Adrenal gland (tissue), 12 donors: Measurements from ENCODE around the gene OGFOD1. TPM values are rescaled to one million over a fixed set of nuclear protein-coding genes. Genes with fewer than 3 reads are reported as not detected.

ENCODE experiments used
- DNase-seq, 7 donors: peaks; one replicate each; pipeline ENCODE4 v3.0.0-alpha.2; 2019 to 2020
- H3K27ac ChIP-seq, 5 donors: fragments of 200-600 bp; sonication (generic) in 4 of 5; 1 replicate in 3 of 5; 2 replicates in 2 of 5; pipeline versions ENCODE4 v1.5.1 to v1.8.0; 2016 to 2020; ENCODE audit warnings: mild to moderate bottlenecking in 1 of 5
- H3K27me3 ChIP-seq: fragments of 200-600 bp; 2 replicates; pipeline ENCODE4 v1.8.0; 2021
- H3K36me3 ChIP-seq, 2 donors: fragments of 200-600 bp; replicated peaks in 1 of 2; 1 replicate in 1 of 2; 2 replicates in 1 of 2; pipeline versions ENCODE4 v1.5.1 to v1.8.0; 2018 to 2022
- H3K4me1 ChIP-seq, 2 donors: fragments of 200-600 bp; replicated peaks in 1 of 2; 1 replicate in 1 of 2; 2 replicates in 1 of 2; pipeline versions ENCODE4 v1.5.1 to v1.8.0; 2018 to 2021
- H3K4me3 ChIP-seq, 4 donors: fragments of 200-600 bp; sonication (generic) in 3 of 4; one replicate each; pipeline ENCODE4 v1.5.1; 2016 to 2018
- H3K9me3 ChIP-seq, 3 donors: fragments of 200-600 bp; sonication (generic) in 1 of 3; replicated peaks in 1 of 3; 1 replicate in 2 of 3; 2 replicates in 1 of 3; pipeline versions ENCODE4 v1.5.1 to v1.8.0; 2016 to 2021
- POLR2A ChIP-seq, 2 donors: fragments of 450-650 bp; IDR thresholded peaks; one replicate each; pipeline ENCODE4 v1.6.1; 2017; ENCODE audit warnings: antibody characterized with exemption in 2 of 2, mild to moderate bottlenecking in 2 of 2, moderate library complexity in 1 of 2
- WGBS, 4 donors: extraction: QIAGEN DNeasy Blood & Tissue Kit in 2 of 4; methylation state at CpG; one replicate each; pipeline versions ENCODE4 v1.1.5 to v1.1.7; 2013 to 2017; 5-methylcytosine and 5-hydroxymethylcytosine counted together
- intact Hi-C, 2 donors: fragments of 100-400 bp; cut with DNase I; formaldehyde crosslinking; loops; one replicate each; pipeline versions ENCODE4 v1.14.1 to v1.15.0; 2022 to 2023
- polyA plus RNA-seq, 3 donors: library from polyadenylated mRNA; stranded (reverse); fragments of 200-250 nt in 2 of 3; fragments of 350-450 nt in 1 of 3; fragmentation: Illumina TruSeq in 1 of 3; extraction: RNeasy Lipid Tissue Mini Kit (QIAGEN cat#74804) in 1 of 3; gene quantifications; one replicate each; pipeline ENCODE4 v1.2.3, GENCODE V29; 2013 to 2014
- total RNA-seq, 9 donors: library from RNA; depleted of rRNA in 4 of 9; stranded (reverse); fragments of >200 nt in 4 of 9; fragments of 120-200 nt in 1 of 9; fragmentation: NEBNext Ultra II Directional in 1 of 9; extraction: Animal tissue kit (Norgen Biotek cat#: 25700) in 1 of 9; gene quantifications; one replicate each; pipeline versions ENCODE4 v1.1.0 to v1.2.4, GENCODE V29; 2013 to 2023
- TF ChIP-seq, protein P1 (sequence below), 6 experiments: fragments of 450-650 bp in 4 of 6; fragments of 200-600 bp in 2 of 6; sonication (generic) in 1 of 6; IDR thresholded peaks; 1 replicate in 5 of 6; 2 replicates in 1 of 6; pipeline versions ENCODE4 v1.5.1 to v1.8.0; 2016 to 2021; ENCODE audit warnings: antibody characterized with exemption in 6 of 6, mild to moderate bottlenecking in 2 of 6, moderate library complexity in 1 of 6
- donor health status: healthy with polysubstance abuse.
- donor health status: Bipolar disorder and iron deficiency.
- donor health status: DM: yes; HTN: yes; CAD: no.
- donor health status: DM: no; HTN: no; CAD: no.
- donor health status: DM: no; HTN: no; CAD: no.
- donor health status: DM: yes; HTN: yes; CAD: no.

OGFOD1 gene
- total and polyA plus RNA-seq, 12 donors, result 9.2 to 183 (median 53.5) TPM

DNA sequence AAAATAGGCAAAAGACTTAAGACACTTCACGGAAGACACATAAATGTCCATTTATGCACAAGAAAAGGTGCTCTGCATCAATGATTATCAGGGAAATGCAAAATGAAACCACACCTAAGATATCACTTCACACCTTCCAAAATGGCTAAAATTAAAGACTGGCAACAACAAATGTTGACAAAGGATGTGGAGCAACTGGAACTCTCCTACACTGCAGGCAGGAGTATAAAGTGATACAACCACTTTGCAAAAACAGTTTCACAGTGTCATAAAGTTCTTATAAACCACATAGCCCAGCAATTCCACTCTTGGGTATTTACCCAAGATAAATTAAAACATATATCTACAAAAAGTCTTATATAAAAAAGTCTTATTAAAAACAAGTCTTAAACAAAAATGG lies 60.7 kb downstream of the OGFOD1 start:
- Histone ChIP-seq H3K4me1 (peaks cover 7 to 52% of the 10 kb centered on the region in 2 donors), H3K9me3 (no peaks in the 10 kb centered on the region), H3K4me3 (no peak overlapping the region), H3K27ac (no peak overlapping the region), H3K27me3 (no peaks in the 10 kb centered on the region), H3K36me3 (peaks cover 0 to 27% of the 10 kb centered on the region in 2 donors)
- WGBS, 4 donors, result 95 to 100% (median 98%) methylated on average over 1 of the region's 1 CpG
- TF ChIP-seq, protein P1, sequence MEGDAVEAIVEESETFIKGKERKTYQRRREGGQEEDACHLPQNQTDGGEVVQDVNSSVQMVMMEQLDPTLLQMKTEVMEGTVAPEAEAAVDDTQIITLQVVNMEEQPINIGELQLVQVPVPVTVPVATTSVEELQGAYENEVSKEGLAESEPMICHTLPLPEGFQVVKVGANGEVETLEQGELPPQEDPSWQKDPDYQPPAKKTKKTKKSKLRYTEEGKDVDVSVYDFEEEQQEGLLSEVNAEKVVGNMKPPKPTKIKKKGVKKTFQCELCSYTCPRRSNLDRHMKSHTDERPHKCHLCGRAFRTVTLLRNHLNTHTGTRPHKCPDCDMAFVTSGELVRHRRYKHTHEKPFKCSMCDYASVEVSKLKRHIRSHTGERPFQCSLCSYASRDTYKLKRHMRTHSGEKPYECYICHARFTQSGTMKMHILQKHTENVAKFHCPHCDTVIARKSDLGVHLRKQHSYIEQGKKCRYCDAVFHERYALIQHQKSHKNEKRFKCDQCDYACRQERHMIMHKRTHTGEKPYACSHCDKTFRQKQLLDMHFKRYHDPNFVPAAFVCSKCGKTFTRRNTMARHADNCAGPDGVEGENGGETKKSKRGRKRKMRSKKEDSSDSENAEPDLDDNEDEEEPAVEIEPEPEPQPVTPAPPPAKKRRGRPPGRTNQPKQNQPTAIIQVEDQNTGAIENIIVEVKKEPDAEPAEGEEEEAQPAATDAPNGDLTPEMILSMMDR (IDR thresholded peaks at IDR 0.05), result no peak
- no peak for TF ChIP-seq POLR2A (IDR thresholded peaks at IDR 0.05)
- intact Hi-C loops, result no loop called here
- DNase-seq, result no peak

DNA sequence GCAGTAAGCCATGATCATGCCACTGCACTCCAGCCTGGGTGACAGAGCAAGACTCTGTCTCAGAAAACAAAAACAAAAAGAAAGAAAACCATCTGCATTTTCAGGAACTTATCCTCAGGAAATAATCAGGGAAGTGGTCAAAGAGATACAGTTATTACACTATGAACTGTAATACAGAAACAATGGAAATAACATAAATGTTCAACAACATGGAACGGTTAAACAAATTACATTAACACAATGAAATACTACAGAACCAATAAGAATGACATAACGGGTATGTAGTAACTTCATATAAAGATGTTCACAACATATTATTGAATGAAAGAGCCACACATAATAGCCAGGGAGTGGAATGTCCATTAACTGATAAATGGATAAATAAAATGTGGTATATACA lies 61.7 kb downstream of the OGFOD1 start:
- DNase-seq, result no peak
- Histone ChIP-seq H3K4me1 (peaks cover 5 to 56% of the 10 kb centered on the region in 2 donors), H3K27ac (no peak overlapping the region), H3K36me3 (peaks cover 0 to 18% of the 10 kb centered on the region in 2 donors), H3K9me3 (no peaks in the 10 kb centered on the region), H3K27me3 (no peaks in the 10 kb centered on the region), H3K4me3 (no peak overlapping the region)
- 80 to 89% (median 87%) methylated on average over 2 of the region's 2 CpGs for WGBS, 4 donors
- no peak for TF ChIP-seq POLR2A (IDR thresholded peaks at IDR 0.05)
- TF ChIP-seq, protein P1 (IDR thresholded peaks at IDR 0.05), result no peak
- intact Hi-C loops, result no loop called here

DNA sequence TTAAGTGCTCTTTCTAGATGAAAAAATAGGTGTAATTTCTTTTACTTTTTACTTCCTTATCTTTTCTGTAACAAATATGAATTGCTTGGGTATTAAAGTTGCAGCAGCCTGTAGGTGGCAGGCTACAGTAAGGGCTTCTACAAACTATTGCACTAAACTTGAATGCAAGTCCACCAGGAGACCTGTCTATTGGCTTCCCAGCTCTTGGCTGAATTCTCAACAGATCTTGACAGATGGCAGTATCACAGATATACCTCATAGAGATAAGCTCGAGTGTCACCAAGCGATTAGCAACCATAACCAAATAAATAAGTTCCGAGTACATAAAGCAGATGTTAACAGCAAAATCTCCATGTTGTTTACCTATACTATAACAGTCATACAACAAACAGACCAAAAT lies 62.6 kb downstream of the OGFOD1 start:
- TF ChIP-seq, protein P1 (IDR thresholded peaks at IDR 0.05), result peak; percentile 41 to 75 (median 69)
- no peak for TF ChIP-seq POLR2A (IDR thresholded peaks at IDR 0.05)
- Histone ChIP-seq H3K9me3 (no peaks in the 10 kb centered on the region), H3K27ac (peak overlapping the region in 3 of 5 donors; percentile 12 to 97 (median 32)), H3K4me1 (peaks cover 9 to 62% of the 10 kb centered on the region in 2 donors), H3K4me3 (no peak overlapping the region), H3K27me3 (no peaks in the 10 kb centered on the region), H3K36me3 (peaks cover 0 to 13% of the 10 kb centered on the region in 2 donors)
- 44 to 60% (median 49%) methylated on average over 3 of the region's 3 CpGs for WGBS, 4 donors
- intact Hi-C loops, result no loop called here
- peak; percentile 48 to 83 (median 56) for DNase-seq

DNA sequence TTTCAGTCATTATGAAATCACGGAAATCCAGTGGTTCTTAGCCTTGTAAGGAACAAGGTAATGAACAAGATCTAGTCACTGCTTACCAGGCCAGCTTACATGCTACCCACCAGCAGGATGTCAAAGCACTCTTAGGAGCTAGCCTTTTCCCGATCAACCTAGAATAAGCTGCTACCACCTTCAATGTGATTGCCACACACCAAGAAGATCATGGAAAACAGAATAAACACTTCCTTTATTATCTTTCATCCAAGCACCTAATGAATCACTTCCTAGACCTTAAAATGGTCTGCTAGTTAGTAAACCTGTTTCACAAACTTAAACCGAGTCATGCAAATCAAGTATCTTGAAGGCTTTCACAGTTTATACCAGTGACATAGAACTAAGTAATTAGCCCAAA lies 63.5 kb downstream of the OGFOD1 start:
- Histone ChIP-seq H3K27ac (peak overlapping the region in 3 of 5 donors; percentile 3 to 97 (median 49)), H3K4me1 (peaks cover 13 to 66% of the 10 kb centered on the region in 2 donors), H3K4me3 (no peak overlapping the region), H3K27me3 (no peaks in the 10 kb centered on the region), H3K36me3 (peaks cover 0 to 4% of the 10 kb centered on the region in 2 donors), H3K9me3 (no peaks in the 10 kb centered on the region)
- TF ChIP-seq POLR2A (IDR thresholded peaks at IDR 0.05), result no peak
- TF ChIP-seq, protein P1 (IDR thresholded peaks at IDR 0.05), result no peak
- 50 to 58% (median 53%) methylated on average over 3 of the region's 3 CpGs for WGBS, 4 donors
- no peak for DNase-seq
- intact Hi-C loops, result loop anchor here in 1 of 2 donors (5.0 kb wide), 1 partner anchor 87 kb away; no protein-coding TSS in a partner anchor
